ENCODE measurements around the gene NEU2. TPM values are rescaled to one million over a fixed set of nuclear protein-coding genes. Genes with fewer than 3 reads are reported as not detected.
A peak's percentile ranks its signal among the peaks of the same experiment; 100 is the strongest.

The NEU2 gene
- total RNA-seq, 2 donors from 2014 or later = not detected

- WGBS, 2 experiments (ENCODE audit: insufficient coverage in 1 of 2, insufficient read length in 1 of 2) = 90 to 100% methylated on average over 3 to 10 of the region's 10 CpGs
- H3K9me3 Mint-ChIP-seq = no peaks in the 10 kb centered on the region
- H3K4me1 ChIP-seq (ENCODE audit: control insufficient read depth, insufficient read depth, low read length) = peaks cover 4% of the 10 kb centered on the region
- H3K4me3 Mint-ChIP-seq = no peak overlapping the region
- no peaks in the 10 kb centered on the region for H3K4me1 Mint-ChIP-seq
- no peak for TF ChIP-seq CTCF (conservative IDR thresholded peaks at IDR 0.05)
- no peaks in the 10 kb centered on the region for H3K9me3 ChIP-seq (ENCODE audit: control insufficient read depth, low read length)
- peaks cover 2% of the 10 kb centered on the region for H3K27me3 Mint-ChIP-seq (ENCODE audit: insufficient read depth)
- no peak overlapping the region for H3K27ac Mint-ChIP-seq
- H3K4me3 ChIP-seq (ENCODE audit: low read length) = no peak overlapping the region
- no peaks in the 10 kb centered on the region for H3K27me3 ChIP-seq (ENCODE audit: control insufficient read depth, insufficient read depth, low read length, poor library complexity, severe bottlenecking)
- no peak overlapping the region for H3K27ac ChIP-seq (ENCODE audit: low read depth, low read length)
- H3K9ac ChIP-seq (ENCODE audit: extremely low read depth, low read length, poor library complexity, severe bottlenecking) = no peak overlapping the region
- no peaks in the 10 kb centered on the region for H3K36me3 Mint-ChIP-seq (ENCODE audit: low read depth)
- H3K36me3 ChIP-seq (ENCODE audit: control insufficient read depth, insufficient read depth, low read length) = no peaks in the 10 kb centered on the region
- DNase-seq = no peak
Observed at GRCh38 chr2:233060980-233061590, 28.6 kb downstream of the NEU2 start.

GRCh38 chr2:233061591-233062450, 29.3 kb downstream of the NEU2 start:
- no peaks in the 10 kb centered on the region for H3K9me3 Mint-ChIP-seq
- no peaks in the 10 kb centered on the region for H3K27me3 ChIP-seq (ENCODE audit: control insufficient read depth, insufficient read depth, low read length, poor library complexity, severe bottlenecking)
- H3K4me3 Mint-ChIP-seq = no peak overlapping the region
- TF ChIP-seq CTCF (conservative IDR thresholded peaks at IDR 0.05) = peak; percentile 63
- H3K4me3 ChIP-seq (ENCODE audit: low read length) = no peak overlapping the region
- H3K27ac ChIP-seq (ENCODE audit: low read depth, low read length) = peak overlapping the region; percentile 26
- DNase-seq = peak; percentile 83
- H3K36me3 Mint-ChIP-seq (ENCODE audit: low read depth) = no peaks in the 10 kb centered on the region
- H3K9ac ChIP-seq (ENCODE audit: extremely low read depth, low read length, poor library complexity, severe bottlenecking) = no peak overlapping the region
- H3K9me3 ChIP-seq (ENCODE audit: control insufficient read depth, low read length) = no peaks in the 10 kb centered on the region
- H3K27me3 Mint-ChIP-seq (ENCODE audit: insufficient read depth) = peaks cover under 1% of the 10 kb centered on the region
- H3K36me3 ChIP-seq (ENCODE audit: control insufficient read depth, insufficient read depth, low read length) = no peaks in the 10 kb centered on the region
- H3K27ac Mint-ChIP-seq = no peak overlapping the region
- peaks cover 4% of the 10 kb centered on the region for H3K4me1 ChIP-seq (ENCODE audit: control insufficient read depth, insufficient read depth, low read length)
- WGBS, 2 experiments (ENCODE audit: insufficient coverage in 1 of 2, insufficient read length in 1 of 2) = 53 to 84% methylated on average over 5 to 12 of the region's 12 CpGs
- H3K4me1 Mint-ChIP-seq = no peaks in the 10 kb centered on the region

GRCh38 chr2:233062451-233062850, 30.0 kb downstream of the NEU2 start:
- no peaks in the 10 kb centered on the region for H3K27me3 Mint-ChIP-seq (ENCODE audit: insufficient read depth)
- 87 to 94% methylated on average over 3 to 4 of the region's 4 CpGs for WGBS, 2 experiments (ENCODE audit: insufficient coverage in 1 of 2, insufficient read length in 1 of 2)
- TF ChIP-seq CTCF (conservative IDR thresholded peaks at IDR 0.05) = no peak

More at GRCh38 chr2:233062451-233062850, 30.0 kb downstream of the NEU2 start:
- peaks cover 4% of the 10 kb centered on the region for H3K4me1 ChIP-seq (ENCODE audit: control insufficient read depth, insufficient read depth, low read length)
- Mint-ChIP-seq H3K27ac (no peak overlapping the region), H3K36me3 (ENCODE audit: low read depth) (no peaks in the 10 kb centered on the region), H3K4me3 (no peak overlapping the region), H3K9me3 (no peaks in the 10 kb centered on the region), H3K4me1 (no peaks in the 10 kb centered on the region)
- DNase-seq = peak; percentile 39
- no peaks in the 10 kb centered on the region for H3K9me3 ChIP-seq (ENCODE audit: control insufficient read depth, low read length)
- no peak overlapping the region for H3K4me3 ChIP-seq (ENCODE audit: low read length)
- no peaks in the 10 kb centered on the region for H3K27me3 ChIP-seq (ENCODE audit: control insufficient read depth, insufficient read depth, low read length, poor library complexity, severe bottlenecking)
- H3K9ac ChIP-seq (ENCODE audit: extremely low read depth, low read length, poor library complexity, severe bottlenecking) = no peak overlapping the region
- H3K36me3 ChIP-seq (ENCODE audit: control insufficient read depth, insufficient read depth, low read length) = no peaks in the 10 kb centered on the region
- H3K27ac ChIP-seq (ENCODE audit: low read depth, low read length) = peak overlapping the region; percentile 26
